Measurements from ENCODE around the gene IFT57. TPM values are rescaled to one million over a fixed set of nuclear protein-coding genes. Genes with fewer than 3 reads are reported as not detected.

The IFT57 gene
- total and polyA plus RNA-seq, 2 experiments from 2014 or later: 28.6 to 49.0 TPM

DNA sequence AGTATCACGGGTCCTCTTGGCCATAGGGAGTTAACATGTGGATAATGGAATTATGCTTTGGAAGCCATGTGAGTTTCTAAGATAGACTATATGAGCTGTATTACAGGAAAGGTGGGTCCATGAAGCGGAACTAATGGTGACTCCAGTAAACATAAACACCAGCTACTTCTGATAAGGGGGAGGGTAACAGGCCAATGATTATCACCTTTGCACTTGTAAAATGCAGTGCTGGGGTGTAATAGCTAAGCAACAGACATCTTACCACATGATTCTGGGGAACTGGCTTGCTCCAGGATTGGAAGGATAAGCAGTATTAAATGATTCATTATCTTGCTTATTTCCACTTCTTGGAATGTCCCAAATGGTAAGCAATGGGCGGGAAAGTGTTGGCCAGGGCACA, 70.0 kb downstream of the IFT57 start (continued):
- TF ChIP-seq, protein P1, sequence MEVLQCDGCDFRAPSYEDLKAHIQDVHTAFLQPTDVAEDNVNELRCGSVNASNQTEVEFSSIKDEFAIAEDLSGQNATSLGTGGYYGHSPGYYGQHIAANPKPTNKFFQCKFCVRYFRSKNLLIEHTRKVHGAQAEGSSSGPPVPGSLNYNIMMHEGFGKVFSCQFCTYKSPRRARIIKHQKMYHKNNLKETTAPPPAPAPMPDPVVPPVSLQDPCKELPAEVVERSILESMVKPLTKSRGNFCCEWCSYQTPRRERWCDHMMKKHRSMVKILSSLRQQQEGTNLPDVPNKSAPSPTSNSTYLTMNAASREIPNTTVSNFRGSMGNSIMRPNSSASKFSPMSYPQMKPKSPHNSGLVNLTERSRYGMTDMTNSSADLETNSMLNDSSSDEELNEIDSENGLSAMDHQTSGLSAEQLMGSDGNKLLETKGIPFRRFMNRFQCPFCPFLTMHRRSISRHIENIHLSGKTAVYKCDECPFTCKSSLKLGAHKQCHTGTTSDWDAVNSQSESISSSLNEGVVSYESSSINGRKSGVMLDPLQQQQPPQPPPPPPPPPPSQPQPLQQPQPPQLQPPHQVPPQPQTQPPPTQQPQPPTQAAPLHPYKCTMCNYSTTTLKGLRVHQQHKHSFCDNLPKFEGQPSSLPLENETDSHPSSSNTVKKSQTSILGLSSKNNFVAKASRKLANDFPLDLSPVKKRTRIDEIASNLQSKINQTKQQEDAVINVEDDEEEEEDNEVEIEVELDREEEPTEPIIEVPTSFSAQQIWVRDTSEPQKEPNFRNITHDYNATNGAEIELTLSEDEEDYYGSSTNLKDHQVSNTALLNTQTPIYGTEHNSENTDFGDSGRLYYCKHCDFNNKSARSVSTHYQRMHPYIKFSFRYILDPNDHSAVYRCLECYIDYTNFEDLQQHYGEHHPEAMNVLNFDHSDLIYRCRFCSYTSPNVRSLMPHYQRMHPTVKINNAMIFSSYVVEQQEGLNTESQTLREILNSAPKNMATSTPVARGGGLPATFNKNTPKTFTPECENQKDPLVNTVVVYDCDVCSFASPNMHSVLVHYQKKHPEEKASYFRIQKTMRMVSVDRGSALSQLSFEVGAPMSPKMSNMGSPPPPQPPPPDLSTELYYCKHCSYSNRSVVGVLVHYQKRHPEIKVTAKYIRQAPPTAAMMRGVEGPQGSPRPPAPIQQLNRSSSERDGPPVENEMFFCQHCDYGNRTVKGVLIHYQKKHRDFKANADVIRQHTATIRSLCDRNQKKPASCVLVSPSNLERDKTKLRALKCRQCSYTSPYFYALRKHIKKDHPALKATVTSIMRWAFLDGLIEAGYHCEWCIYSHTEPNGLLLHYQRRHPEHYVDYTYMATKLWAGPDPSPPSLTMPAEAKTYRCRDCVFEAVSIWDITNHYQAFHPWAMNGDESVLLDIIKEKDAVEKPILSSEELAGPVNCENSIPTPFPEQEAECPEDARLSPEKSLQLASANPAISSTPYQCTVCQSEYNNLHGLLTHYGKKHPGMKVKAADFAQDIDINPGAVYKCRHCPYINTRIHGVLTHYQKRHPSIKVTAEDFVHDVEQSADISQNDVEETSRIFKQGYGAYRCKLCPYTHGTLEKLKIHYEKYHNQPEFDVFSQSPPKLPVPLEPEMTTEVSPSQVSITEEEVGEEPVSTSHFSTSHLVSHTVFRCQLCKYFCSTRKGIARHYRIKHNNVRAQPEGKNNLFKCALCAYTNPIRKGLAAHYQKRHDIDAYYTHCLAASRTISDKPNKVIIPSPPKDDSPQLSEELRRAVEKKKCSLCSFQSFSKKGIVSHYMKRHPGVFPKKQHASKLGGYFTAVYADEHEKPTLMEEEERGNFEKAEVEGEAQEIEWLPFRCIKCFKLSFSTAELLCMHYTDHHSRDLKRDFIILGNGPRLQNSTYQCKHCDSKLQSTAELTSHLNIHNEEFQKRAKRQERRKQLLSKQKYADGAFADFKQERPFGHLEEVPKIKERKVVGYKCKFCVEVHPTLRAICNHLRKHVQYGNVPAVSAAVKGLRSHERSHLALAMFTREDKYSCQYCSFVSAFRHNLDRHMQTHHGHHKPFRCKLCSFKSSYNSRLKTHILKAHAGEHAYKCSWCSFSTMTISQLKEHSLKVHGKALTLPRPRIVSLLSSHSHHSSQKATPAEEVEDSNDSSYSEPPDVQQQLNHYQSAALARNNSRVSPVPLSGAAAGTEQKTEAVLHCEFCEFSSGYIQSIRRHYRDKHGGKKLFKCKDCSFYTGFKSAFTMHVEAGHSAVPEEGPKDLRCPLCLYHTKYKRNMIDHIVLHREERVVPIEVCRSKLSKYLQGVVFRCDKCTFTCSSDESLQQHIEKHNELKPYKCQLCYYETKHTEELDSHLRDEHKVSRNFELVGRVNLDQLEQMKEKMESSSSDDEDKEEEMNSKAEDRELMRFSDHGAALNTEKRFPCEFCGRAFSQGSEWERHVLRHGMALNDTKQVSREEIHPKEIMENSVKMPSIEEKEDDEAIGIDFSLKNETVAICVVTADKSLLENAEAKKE (CRISPR knock-in tag; IDR thresholded peaks at IDR 0.05): no peak
- TF ChIP-seq CREB1 (CRISPR knock-in tag; IDR thresholded peaks at IDR 0.05; ENCODE audit: low read depth) (no peak), ZNF114 (CRISPR knock-in tag; IDR thresholded peaks at IDR 0.05) (no peak)
- TF ChIP-seq, protein P2, sequence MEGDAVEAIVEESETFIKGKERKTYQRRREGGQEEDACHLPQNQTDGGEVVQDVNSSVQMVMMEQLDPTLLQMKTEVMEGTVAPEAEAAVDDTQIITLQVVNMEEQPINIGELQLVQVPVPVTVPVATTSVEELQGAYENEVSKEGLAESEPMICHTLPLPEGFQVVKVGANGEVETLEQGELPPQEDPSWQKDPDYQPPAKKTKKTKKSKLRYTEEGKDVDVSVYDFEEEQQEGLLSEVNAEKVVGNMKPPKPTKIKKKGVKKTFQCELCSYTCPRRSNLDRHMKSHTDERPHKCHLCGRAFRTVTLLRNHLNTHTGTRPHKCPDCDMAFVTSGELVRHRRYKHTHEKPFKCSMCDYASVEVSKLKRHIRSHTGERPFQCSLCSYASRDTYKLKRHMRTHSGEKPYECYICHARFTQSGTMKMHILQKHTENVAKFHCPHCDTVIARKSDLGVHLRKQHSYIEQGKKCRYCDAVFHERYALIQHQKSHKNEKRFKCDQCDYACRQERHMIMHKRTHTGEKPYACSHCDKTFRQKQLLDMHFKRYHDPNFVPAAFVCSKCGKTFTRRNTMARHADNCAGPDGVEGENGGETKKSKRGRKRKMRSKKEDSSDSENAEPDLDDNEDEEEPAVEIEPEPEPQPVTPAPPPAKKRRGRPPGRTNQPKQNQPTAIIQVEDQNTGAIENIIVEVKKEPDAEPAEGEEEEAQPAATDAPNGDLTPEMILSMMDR (conservative IDR thresholded peaks at IDR 0.05; ENCODE audit: low read depth in 2 of 2): no peak

DNA sequence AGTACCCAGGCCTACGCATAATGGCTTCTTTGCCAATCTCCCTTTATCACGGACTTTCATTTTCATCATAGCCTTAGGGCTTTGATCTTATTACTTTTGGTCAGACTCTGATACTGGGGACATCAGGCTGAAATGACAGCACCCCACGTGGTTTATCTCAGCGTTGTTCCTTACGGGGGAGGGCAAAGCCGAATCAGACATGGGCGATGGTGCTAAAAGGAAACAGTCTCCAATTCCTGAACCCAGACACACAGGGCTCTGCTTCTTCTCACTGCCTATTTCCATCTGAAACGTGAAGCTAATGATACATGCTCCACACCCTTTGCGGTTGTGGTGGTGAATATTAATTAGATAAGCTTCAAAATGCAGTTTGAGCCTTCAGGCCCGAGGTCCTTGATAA, 72.0 kb downstream of the IFT57 start:
- no peak overlapping the region for H3K4me2 ChIP-seq
- H3F3A ChIP-seq (replicated peaks; ENCODE audit: low read depth): no peaks in the 10 kb centered on the region
- Mint-ChIP-seq H3K27me3 (ENCODE audit: insufficient read depth, low read depth, poor library complexity) (peaks cover 2% of the 10 kb centered on the region), H3K36me3 (ENCODE audit: low read depth) (no peaks in the 10 kb centered on the region; the same call in 2 of the 3 replicates), H3K27ac (no peak overlapping the region), H3K9me3 (peaks cover 5% of the 10 kb centered on the region), H3K4me3 (no peak overlapping the region), H3K4me1 (peaks cover 8% of the 10 kb centered on the region; the same call in 1 of the 3 replicates)
- DNase-seq (ENCODE audit: low spot score) (no peak), ATAC-seq (no peak)
- no peaks in the 10 kb centered on the region for H3K79me2 ChIP-seq (replicated peaks; ENCODE audit: insufficient read depth)
- H3K36me3 ChIP-seq (ENCODE audit: insufficient read depth): no peaks in the 10 kb centered on the region
- H3K4me3 ChIP-seq: no peak overlapping the region
- no peaks in the 10 kb centered on the region for H3K4me1 ChIP-seq (ENCODE audit: insufficient read depth)
- no peaks in the 10 kb centered on the region for H3K27me3 ChIP-seq (ENCODE audit: insufficient read depth)
- no peak overlapping the region for H2AFZ ChIP-seq
- H3K27ac ChIP-seq (ENCODE audit: low read depth): no peak overlapping the region
- H4K20me1 ChIP-seq (replicated peaks; ENCODE audit: insufficient read depth): no peaks in the 10 kb centered on the region
- H3K9me2 ChIP-seq (ENCODE audit: insufficient read depth): no peaks in the 10 kb centered on the region
- TF ChIP-seq, protein P3, sequence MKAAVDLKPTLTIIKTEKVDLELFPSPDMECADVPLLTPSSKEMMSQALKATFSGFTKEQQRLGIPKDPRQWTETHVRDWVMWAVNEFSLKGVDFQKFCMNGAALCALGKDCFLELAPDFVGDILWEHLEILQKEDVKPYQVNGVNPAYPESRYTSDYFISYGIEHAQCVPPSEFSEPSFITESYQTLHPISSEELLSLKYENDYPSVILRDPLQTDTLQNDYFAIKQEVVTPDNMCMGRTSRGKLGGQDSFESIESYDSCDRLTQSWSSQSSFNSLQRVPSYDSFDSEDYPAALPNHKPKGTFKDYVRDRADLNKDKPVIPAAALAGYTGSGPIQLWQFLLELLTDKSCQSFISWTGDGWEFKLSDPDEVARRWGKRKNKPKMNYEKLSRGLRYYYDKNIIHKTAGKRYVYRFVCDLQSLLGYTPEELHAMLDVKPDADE (IDR thresholded peaks at IDR 0.05): no peak
- TF ChIP-seq, protein P4, sequence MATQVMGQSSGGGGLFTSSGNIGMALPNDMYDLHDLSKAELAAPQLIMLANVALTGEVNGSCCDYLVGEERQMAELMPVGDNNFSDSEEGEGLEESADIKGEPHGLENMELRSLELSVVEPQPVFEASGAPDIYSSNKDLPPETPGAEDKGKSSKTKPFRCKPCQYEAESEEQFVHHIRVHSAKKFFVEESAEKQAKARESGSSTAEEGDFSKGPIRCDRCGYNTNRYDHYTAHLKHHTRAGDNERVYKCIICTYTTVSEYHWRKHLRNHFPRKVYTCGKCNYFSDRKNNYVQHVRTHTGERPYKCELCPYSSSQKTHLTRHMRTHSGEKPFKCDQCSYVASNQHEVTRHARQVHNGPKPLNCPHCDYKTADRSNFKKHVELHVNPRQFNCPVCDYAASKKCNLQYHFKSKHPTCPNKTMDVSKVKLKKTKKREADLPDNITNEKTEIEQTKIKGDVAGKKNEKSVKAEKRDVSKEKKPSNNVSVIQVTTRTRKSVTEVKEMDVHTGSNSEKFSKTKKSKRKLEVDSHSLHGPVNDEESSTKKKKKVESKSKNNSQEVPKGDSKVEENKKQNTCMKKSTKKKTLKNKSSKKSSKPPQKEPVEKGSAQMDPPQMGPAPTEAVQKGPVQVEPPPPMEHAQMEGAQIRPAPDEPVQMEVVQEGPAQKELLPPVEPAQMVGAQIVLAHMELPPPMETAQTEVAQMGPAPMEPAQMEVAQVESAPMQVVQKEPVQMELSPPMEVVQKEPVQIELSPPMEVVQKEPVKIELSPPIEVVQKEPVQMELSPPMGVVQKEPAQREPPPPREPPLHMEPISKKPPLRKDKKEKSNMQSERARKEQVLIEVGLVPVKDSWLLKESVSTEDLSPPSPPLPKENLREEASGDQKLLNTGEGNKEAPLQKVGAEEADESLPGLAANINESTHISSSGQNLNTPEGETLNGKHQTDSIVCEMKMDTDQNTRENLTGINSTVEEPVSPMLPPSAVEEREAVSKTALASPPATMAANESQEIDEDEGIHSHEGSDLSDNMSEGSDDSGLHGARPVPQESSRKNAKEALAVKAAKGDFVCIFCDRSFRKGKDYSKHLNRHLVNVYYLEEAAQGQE (IDR thresholded peaks at IDR 0.05; ENCODE audit: unreplicated experiment): no peak
- no peak for TF ChIP-seq CREB1 (CRISPR knock-in tag; IDR thresholded peaks at IDR 0.05; ENCODE audit: low read depth)
- no peak for TF ChIP-seq POLR2AphosphoS5 (IDR thresholded peaks at IDR 0.05; ENCODE audit: low read depth)
- TF ChIP-seq ZNF114 (CRISPR knock-in tag; IDR thresholded peaks at IDR 0.05): no peak
- TF ChIP-seq, protein P2 (conservative IDR thresholded peaks at IDR 0.05; ENCODE audit: low read depth in 2 of 2): no peak
- TF ChIP-seq NANOG (IDR thresholded peaks at IDR 0.05; ENCODE audit: borderline replicate concordance): no peak

Data from GM23338 (cell line).